NCI-H524 treated with DMSO at 0.1 percent for 48 hours (cell line): ENCODE results near the gene P3H3.
"Not testable (repeated sequence)": the region's sequence is repeated elsewhere in the genome, so short reads cannot be mapped to it uniquely, and the experiment has no call there.

Experiments
- DNase-seq: peaks from one replicate; lab custom pipeline; 2025; lab: John Stamatoyannopoulos, UW

Gene P3H3

GRCh38 chr12:6846316-6846869 lies 18.2 kb downstream of the P3H3 start:
- DNase-seq, result no peak

DNA sequence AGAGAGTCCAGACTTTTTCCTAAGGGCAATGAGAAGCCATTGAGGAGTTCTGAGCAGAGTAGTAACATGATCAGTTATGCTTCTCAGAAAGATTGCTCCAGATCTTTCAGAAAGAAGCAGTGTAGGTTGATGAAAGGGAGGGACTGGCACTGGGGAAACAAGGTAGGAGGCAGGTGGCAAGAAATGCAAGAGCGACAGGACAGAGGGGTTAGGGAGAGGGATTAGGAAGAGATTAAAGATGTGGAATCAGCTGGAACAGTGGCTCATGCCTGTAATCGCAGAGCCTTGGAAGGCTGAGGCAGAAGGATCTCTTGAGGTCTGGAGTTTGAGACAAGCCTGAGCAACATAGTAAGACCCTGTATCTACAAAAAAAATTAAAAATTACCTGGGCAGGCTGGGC lies 19.5 kb downstream of the P3H3 start:
- DNase-seq, result no peak

- DNase-seq, result no peak
These were observed 21.2 kb downstream of the P3H3 start for GRCh38 chr12:6849427-6849826.

DNA sequence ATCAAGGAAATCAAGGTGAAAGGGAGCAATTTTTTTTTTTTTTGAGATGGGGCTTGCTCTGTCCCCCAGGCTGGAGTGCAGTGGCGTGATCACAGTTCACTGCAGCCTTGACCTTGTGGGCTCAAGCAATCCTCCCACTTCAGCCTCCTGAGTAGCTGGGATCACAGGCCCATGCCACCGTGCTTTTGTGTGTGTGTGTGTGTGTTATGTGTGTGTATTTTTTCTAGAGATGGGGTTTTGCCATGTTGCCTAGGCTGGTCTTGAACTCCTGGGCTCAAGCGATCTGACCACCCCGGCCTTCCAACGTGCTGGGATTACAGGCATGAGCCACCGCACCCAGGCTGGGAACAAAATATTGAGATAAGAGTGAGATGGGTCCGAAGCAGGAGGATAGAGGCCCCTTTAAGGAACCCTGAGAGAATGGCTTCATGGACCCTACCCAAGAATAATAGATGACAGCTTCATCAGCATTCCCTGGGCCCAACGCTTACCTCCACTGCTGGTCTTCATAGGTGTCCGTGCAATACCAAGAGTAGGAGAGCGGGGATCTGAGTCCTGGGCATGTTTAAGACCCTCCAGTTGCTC lies 21.9 kb downstream of the P3H3 start:
- no peak for DNase-seq

GRCh38 chr12:6850796-6851152 lies 22.6 kb downstream of the P3H3 start:
- no peak for DNase-seq

GRCh38 chr12:6851153-6851920 lies 23.1 kb downstream of the P3H3 start, which contains the start of gene CDCA3:
Gene CDCA3, minus strand, starts transcription at chr12:6851286. Its CDS starts 334 bp downstream, at chr12:6850952.
- DNase-seq, result peak; percentile 82

DNA sequence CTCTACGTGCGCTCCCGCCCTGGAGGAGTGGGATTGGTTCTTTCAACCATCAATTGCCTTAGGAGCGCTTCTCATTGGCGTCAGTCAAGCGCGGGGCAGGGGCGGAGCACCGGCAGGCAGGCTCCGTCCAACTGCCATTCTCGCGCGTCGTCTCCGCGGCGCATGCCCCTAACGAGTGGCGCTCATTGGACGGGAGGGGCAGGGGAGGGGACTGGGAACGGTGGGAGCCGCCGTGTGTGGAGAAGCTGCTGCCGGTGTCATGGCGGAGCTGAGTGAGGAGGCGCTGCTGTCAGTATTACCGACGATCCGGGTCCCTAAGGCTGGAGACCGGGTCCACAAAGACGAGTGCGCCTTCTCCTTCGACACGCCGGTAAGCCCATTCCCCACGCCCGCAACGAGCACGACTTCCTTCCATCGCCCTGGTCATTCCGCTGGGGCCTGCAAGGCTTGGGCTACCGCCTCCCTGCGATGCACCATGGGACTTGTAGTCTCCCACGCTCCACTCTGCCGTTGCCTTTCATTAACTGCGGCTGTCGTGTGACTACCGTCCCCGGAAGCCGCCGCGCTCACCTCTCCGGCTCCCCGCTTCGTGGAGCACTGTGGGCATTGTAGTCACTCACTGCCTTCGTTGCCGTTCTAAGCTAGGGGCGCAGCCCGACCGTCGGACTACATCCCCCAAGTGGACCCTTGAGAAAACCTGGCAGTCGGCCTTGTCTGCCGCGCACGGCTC lies 23.9 kb downstream of the P3H3 start, which contains the start of gene USP5:
Gene USP5, plus strand, starts transcription at position 230 of the 730 bp plus-strand sequence. Its CDS starts 30 bp downstream, at position 260.
- peak; percentile 93 for DNase-seq

- no peak for DNase-seq
These were observed 24.6 kb downstream of the P3H3 start for GRCh38 chr12:6852651-6853354.

DNA sequence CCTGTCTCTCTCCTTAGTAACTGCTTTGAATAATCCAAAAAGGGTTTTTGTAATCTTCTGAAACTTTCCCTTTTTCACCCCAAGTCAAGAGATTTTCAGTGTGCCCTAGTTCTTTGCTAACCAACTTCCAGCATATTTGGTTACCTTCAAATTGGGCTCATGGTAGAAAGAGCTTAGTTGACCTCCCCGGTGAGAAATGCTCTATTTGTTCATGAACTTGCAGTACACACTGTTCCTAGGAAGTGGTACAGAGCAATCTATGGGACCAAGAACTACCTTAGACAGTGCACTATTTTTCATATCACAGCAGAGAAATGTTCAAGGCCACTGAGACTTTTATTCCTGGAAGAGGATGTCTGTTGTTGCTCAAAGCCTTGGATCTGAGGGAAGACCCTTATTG lies 25.4 kb downstream of the P3H3 start:
- DNase-seq, result no peak

GRCh38 chr12:6854036-6854435 lies 25.8 kb downstream of the P3H3 start:
- DNase-seq, result no peak

- DNase-seq, result no peak
These were observed 27.1 kb downstream of the P3H3 start for GRCh38 chr12:6855322-6855721.

- no peak for DNase-seq
These were observed 30.6 kb downstream of the P3H3 start for GRCh38 chr12:6858799-6859198.

DNA sequence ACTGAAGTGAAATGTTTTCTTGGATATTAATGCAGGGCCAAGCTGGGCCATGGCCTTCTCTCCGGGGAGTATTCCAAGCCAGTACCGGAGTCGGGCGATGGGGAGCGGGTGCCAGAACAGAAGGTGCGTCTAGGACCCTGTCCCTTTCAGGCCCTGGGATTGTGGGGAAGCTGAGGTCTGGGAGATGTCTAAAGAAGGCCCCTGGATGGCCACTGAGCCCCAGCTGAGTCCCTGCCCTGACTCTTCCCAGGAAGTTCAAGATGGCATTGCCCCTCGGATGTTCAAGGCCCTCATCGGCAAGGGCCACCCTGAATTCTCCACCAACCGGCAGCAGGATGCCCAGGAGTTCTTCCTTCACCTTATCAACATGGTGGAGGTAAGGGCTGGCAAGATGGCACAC lies 31.9 kb downstream of the P3H3 start:
- DNase-seq, result no peak

DNA sequence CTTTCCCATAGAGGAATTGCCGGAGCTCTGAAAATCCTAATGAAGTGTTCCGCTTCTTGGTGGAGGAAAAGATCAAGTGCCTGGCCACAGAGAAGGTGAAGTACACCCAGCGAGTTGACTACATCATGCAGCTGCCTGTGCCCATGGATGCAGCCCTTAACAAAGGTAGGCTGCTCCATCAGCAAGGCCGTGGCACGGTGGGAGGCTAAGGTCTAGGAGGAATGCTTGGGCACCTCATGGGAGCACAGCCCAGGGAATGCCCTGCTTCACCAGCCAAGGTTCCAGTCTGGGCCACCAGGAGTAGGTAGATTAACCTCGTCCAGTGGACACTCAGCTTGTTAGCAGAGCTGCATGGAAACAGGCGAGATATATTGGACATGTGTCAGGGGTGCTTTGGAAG lies 32.7 kb downstream of the P3H3 start:
- DNase-seq, result no peak

DNA sequence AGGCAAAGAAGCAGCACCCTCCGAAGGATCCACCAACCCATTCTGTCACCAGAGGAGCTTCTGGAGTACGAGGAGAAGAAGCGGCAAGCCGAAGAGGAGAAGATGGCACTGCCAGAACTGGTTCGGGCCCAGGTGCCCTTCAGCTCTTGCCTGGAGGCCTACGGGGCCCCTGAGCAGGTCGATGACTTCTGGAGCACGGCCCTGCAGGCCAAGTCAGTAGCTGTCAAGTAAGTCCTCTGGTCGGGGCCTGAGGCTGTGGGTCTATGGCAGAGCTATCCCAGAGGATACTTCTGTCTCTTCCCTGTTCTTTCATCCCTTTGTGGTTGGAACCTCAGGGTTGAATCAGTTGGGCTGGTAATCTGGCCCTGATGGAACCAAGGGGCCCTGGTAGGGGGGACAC lies 33.2 kb downstream of the P3H3 start:
- DNase-seq, result no peak

GRCh38 chr12:6863033-6863432 lies 34.8 kb downstream of the P3H3 start:
- DNase-seq, result no peak

GRCh38 chr12:6863586-6864321 lies 35.5 kb downstream of the P3H3 start:
- no peak for DNase-seq

GRCh38 chr12:6865307-6865706 lies 37.1 kb downstream of the P3H3 start:
- not testable (repeated sequence) for DNase-seq

GRCh38 chr12:6866163-6866919 lies 38.1 kb downstream of the P3H3 start:
- no peak for DNase-seq

DNA sequence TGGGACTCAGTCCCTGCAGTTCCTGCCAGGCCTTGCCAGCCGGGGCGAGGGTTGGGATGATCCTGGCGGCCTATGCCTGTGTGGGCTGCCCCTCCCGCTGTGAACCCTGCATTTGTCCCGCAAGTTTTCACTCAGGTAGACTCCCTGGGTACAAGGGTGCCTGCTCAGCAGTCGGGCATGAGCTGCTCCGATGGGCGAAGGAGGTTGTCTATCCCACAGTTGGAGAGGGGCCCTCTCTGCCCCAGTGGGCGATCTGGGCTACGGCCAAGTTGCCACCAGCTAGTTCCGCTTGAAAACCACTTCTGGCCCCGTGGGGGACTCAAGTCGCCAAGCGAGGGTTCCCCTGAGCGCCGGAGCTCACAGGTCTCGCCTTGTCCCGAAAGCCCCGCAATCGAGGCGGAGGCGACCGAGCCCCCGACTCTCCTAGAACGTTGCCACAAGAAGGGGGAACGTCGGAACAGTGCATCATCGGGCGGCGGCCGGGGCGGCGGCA lies 38.8 kb downstream of the P3H3 start:
- no peak for DNase-seq
